Measurements from ENCODE around the gene GCSAM.

Gene GCSAM

DNA sequence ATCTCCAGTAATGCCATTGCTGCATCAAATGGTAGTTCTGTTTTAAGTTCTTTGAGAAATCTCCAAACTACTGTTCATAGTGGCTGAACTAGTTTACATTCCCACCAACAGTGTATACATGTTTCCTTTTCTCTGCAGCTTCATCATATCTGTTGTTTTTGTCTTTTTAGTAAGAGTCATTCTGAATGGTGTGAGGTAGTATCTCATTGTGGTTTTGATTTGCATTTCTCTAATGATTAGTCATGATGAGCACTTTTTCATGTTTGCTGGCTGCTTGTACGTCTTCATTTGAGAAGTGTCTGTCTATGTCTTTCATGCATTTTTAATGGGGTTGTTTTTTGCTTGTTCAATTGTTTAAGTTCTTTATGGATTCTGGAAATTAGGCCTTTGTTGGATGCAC is 10.2 kb upstream of the GCSAM start:
- H3K4ac ChIP-seq (ENCODE audit: low read depth in 1 of 2, low read length in 2 of 2): no peak overlapping the region
- no peak overlapping the region for H3K4me3 ChIP-seq (ENCODE audit: insufficient read depth in 1 of 2, low read depth in 1 of 2, low read length in 2 of 2)
- H3K27me3 ChIP-seq (ENCODE audit: control insufficient read depth in 1 of 2, insufficient read depth in 1 of 2, low read length in 2 of 2): no peaks in the 10 kb centered on the region
- no peak overlapping the region for H3K4me2 ChIP-seq (ENCODE audit: low read length, poor library complexity, severe bottlenecking)
- no peaks in the 10 kb centered on the region for H3K79me1 ChIP-seq (replicated peaks; ENCODE audit: low read length, poor library complexity, severe bottlenecking)
- no peak overlapping the region for H3K23ac ChIP-seq (ENCODE audit: low read length in 2 of 2)
- no peak overlapping the region for H3K9ac ChIP-seq (ENCODE audit: low read length)
- H2AK5ac ChIP-seq (ENCODE audit: low read length, severe bottlenecking): no peak overlapping the region
- H3K9me3 ChIP-seq (ENCODE audit: control insufficient read depth, low read length): peaks cover 15% of the 10 kb centered on the region
- no peak overlapping the region for H2BK12ac ChIP-seq (ENCODE audit: low read length in 2 of 2)
- no peak overlapping the region for H3K14ac ChIP-seq (ENCODE audit: low read length in 2 of 2)
- no peak overlapping the region for H3K18ac ChIP-seq (ENCODE audit: low read depth in 1 of 2, low read length in 2 of 2)
- H2AFZ ChIP-seq (ENCODE audit: low read depth, low read length): no peak overlapping the region
- no peak overlapping the region for H2BK120ac ChIP-seq (ENCODE audit: low read depth, low read length)
- WGBS: 63% methylated on average over 1 of the region's 1 CpG
- DNase-seq: peak; percentile 36
- no peak overlapping the region for H2BK15ac ChIP-seq (ENCODE audit: low read depth, poor library complexity, severe bottlenecking)
- no peaks in the 10 kb centered on the region for H3K36me3 ChIP-seq (ENCODE audit: control insufficient read depth in 1 of 2, insufficient read depth in 2 of 2, low read depth in 1 of 2, low read length in 2 of 2)
- H3K4me1 ChIP-seq (ENCODE audit: control insufficient read depth, insufficient read depth, low read depth, low read length): no peaks in the 10 kb centered on the region
- no peak overlapping the region for H2BK5ac ChIP-seq (ENCODE audit: low read depth, low read length, poor library complexity, severe bottlenecking)
- H4K8ac ChIP-seq (ENCODE audit: low read length): no peak overlapping the region
- no peak overlapping the region for H3K27ac ChIP-seq (ENCODE audit: low read length, poor library complexity, severe bottlenecking)
- no peak overlapping the region for H4K91ac ChIP-seq (ENCODE audit: low read length)

DNA sequence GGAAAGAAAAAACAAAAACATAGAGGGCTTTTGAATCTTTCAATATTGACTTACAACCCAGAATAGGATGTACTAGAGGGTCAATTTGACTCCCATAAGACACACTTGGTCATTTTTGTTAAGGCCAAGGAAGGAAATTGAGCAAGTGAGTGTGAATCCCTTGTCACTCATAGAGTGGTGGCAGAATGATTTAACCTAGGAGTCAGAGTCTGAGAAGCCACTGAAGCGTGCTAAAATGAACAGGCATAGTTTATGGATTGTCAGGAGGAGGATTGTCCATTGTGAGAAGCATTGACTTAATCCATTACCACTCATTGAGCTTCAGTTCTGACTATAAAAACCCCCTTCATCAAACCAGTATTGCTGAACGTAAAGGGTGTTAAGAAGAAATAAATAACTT is 8.2 kb upstream of the GCSAM start:
- no peaks in the 10 kb centered on the region for H3K79me1 ChIP-seq (replicated peaks; ENCODE audit: low read length, poor library complexity, severe bottlenecking)
- H3K27ac ChIP-seq (ENCODE audit: low read length, poor library complexity, severe bottlenecking): no peak overlapping the region
- H2BK15ac ChIP-seq (ENCODE audit: low read depth, poor library complexity, severe bottlenecking): no peak overlapping the region
- no peak overlapping the region for H3K14ac ChIP-seq (ENCODE audit: low read length in 2 of 2)
- H2BK120ac ChIP-seq (ENCODE audit: low read depth, low read length): no peak overlapping the region
- no peaks in the 10 kb centered on the region for H3K36me3 ChIP-seq (ENCODE audit: control insufficient read depth in 1 of 2, insufficient read depth in 2 of 2, low read depth in 1 of 2, low read length in 2 of 2)
- no peaks in the 10 kb centered on the region for H3K27me3 ChIP-seq (ENCODE audit: control insufficient read depth in 1 of 2, insufficient read depth in 1 of 2, low read length in 2 of 2)
- H2AK5ac ChIP-seq (ENCODE audit: low read length, severe bottlenecking): no peak overlapping the region
- WGBS: no CpG with 5 or more reads among the region's 2 CpGs
- no peak overlapping the region for H4K91ac ChIP-seq (ENCODE audit: low read length)
- no peak overlapping the region for H3K23ac ChIP-seq (ENCODE audit: low read length in 2 of 2)
- H2BK12ac ChIP-seq (ENCODE audit: low read length in 2 of 2): no peak overlapping the region
- H3K4me3 ChIP-seq (ENCODE audit: insufficient read depth in 1 of 2, low read depth in 1 of 2, low read length in 2 of 2): no peak overlapping the region
- no peak overlapping the region for H3K9ac ChIP-seq (ENCODE audit: low read length)
- H3K4ac ChIP-seq (ENCODE audit: low read depth in 1 of 2, low read length in 2 of 2): no peak overlapping the region
- no peaks in the 10 kb centered on the region for H3K4me1 ChIP-seq (ENCODE audit: control insufficient read depth, insufficient read depth, low read depth, low read length)
- no peak overlapping the region for H3K4me2 ChIP-seq (ENCODE audit: low read length, poor library complexity, severe bottlenecking)
- peaks cover 3% of the 10 kb centered on the region for H3K9me3 ChIP-seq (ENCODE audit: control insufficient read depth, low read length)
- DNase-seq: no peak
- H4K8ac ChIP-seq (ENCODE audit: low read length): no peak overlapping the region
- H2AFZ ChIP-seq (ENCODE audit: low read depth, low read length): no peak overlapping the region
- H2BK5ac ChIP-seq (ENCODE audit: low read depth, low read length, poor library complexity, severe bottlenecking): no peak overlapping the region
- no peak overlapping the region for H3K18ac ChIP-seq (ENCODE audit: low read depth in 1 of 2, low read length in 2 of 2)

DNA sequence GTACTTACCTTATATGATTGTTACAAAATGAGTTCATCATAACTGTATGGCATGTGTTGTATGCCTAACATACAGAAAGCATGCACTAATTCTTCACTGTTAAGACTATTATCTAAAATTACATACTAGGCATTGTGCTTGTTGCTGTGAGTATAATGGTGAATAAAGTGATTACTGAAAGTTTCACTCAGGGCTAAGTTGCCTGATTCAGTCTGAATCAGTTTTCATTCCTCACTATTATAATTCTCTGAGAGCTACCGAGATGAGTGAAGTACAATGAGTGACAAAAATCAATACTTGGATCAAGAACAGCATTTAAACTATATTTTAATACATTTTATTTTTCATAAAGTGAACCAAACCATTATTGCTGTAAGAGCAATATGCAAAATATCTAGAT is 7.5 kb upstream of the GCSAM start:
- no peaks in the 10 kb centered on the region for H3K4me1 ChIP-seq (ENCODE audit: control insufficient read depth, insufficient read depth, low read depth, low read length)
- no peak overlapping the region for H2BK12ac ChIP-seq (ENCODE audit: low read length in 2 of 2)
- no peak overlapping the region for H2AFZ ChIP-seq (ENCODE audit: low read depth, low read length)
- no peak overlapping the region for H2BK15ac ChIP-seq (ENCODE audit: low read depth, poor library complexity, severe bottlenecking)
- no CpG with 5 or more reads among the region's 1 CpG for WGBS
- no peak overlapping the region for H3K18ac ChIP-seq (ENCODE audit: low read depth in 1 of 2, low read length in 2 of 2)
- no peaks in the 10 kb centered on the region for H3K79me1 ChIP-seq (replicated peaks; ENCODE audit: low read length, poor library complexity, severe bottlenecking)
- no peak overlapping the region for H2BK120ac ChIP-seq (ENCODE audit: low read depth, low read length)
- peaks cover 3% of the 10 kb centered on the region for H3K9me3 ChIP-seq (ENCODE audit: control insufficient read depth, low read length)
- H3K9ac ChIP-seq (ENCODE audit: low read length): no peak overlapping the region
- H2AK5ac ChIP-seq (ENCODE audit: low read length, severe bottlenecking): no peak overlapping the region
- no peak overlapping the region for H4K8ac ChIP-seq (ENCODE audit: low read length)
- H3K36me3 ChIP-seq (ENCODE audit: control insufficient read depth in 1 of 2, insufficient read depth in 2 of 2, low read depth in 1 of 2, low read length in 2 of 2): no peaks in the 10 kb centered on the region
- H3K4me3 ChIP-seq (ENCODE audit: insufficient read depth in 1 of 2, low read depth in 1 of 2, low read length in 2 of 2): no peak overlapping the region
- no peak overlapping the region for H4K91ac ChIP-seq (ENCODE audit: low read length)
- no peak overlapping the region for H2BK5ac ChIP-seq (ENCODE audit: low read depth, low read length, poor library complexity, severe bottlenecking)
- no peak overlapping the region for H3K14ac ChIP-seq (ENCODE audit: low read length in 2 of 2)
- no peak overlapping the region for H3K27ac ChIP-seq (ENCODE audit: low read length, poor library complexity, severe bottlenecking)
- no peaks in the 10 kb centered on the region for H3K27me3 ChIP-seq (ENCODE audit: control insufficient read depth in 1 of 2, insufficient read depth in 1 of 2, low read length in 2 of 2)
- H3K4me2 ChIP-seq (ENCODE audit: low read length, poor library complexity, severe bottlenecking): no peak overlapping the region
- no peak overlapping the region for H3K23ac ChIP-seq (ENCODE audit: low read length in 2 of 2)
- no peak for DNase-seq
- H3K4ac ChIP-seq (ENCODE audit: low read depth in 1 of 2, low read length in 2 of 2): no peak overlapping the region

DNA sequence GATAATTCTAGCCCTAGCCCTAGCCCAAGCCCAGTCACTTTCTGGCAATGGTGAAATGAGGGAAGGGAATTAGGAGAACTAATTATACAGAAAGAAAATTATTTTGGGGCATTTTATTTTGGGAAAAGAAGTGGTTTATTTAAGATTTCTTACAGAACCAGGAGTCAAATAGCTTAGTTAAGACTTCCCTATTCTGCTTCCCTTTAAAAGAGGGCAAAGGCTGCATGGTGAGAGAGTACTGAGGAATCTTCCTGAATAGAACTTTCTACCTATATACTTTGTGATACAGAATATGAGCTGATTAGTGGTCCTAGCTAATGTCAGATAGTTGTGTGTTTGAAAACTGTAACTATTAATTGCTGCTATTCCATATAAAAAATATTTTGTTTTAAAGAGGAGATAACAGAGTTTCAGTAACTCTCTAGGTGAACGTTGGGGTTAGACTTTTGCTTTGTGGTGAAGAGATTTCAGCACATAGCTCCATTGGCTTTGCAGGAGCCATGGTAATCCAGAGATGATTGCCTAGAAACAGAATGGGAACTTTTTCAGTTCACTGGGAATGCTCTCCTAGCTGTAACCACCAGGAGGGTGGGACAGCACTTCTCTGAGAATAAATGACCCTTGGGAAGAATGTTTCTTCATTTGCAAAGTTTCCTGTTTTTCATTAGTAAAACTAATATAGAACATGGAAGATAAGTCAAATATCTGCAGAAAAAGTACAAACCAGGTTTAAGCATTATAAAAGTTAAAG is 5.3 kb upstream of the GCSAM start:
- no peak overlapping the region for H4K91ac ChIP-seq (ENCODE audit: low read length)

More for the DNA sequence above, 5.3 kb upstream of the GCSAM start:
- no peaks in the 10 kb centered on the region for H3K36me3 ChIP-seq (ENCODE audit: control insufficient read depth in 1 of 2, insufficient read depth in 2 of 2, low read depth in 1 of 2, low read length in 2 of 2)
- H2AK5ac ChIP-seq (ENCODE audit: low read length, severe bottlenecking): no peak overlapping the region
- H3K4ac ChIP-seq (ENCODE audit: low read depth in 1 of 2, low read length in 2 of 2): no peak overlapping the region
- WGBS: 67% methylated on average over 1 of the region's 1 CpG
- H2AFZ ChIP-seq (ENCODE audit: low read depth, low read length): no peak overlapping the region
- H3K9me3 ChIP-seq (ENCODE audit: control insufficient read depth, low read length): no peaks in the 10 kb centered on the region
- H3K23ac ChIP-seq (ENCODE audit: low read length in 2 of 2): no peak overlapping the region
- no peak overlapping the region for H2BK120ac ChIP-seq (ENCODE audit: low read depth, low read length)
- no peak overlapping the region for H2BK15ac ChIP-seq (ENCODE audit: low read depth, poor library complexity, severe bottlenecking)
- H2BK12ac ChIP-seq (ENCODE audit: low read length in 2 of 2): no peak overlapping the region
- no peak overlapping the region for H3K9ac ChIP-seq (ENCODE audit: low read length)
- H3K79me1 ChIP-seq (replicated peaks; ENCODE audit: low read length, poor library complexity, severe bottlenecking): no peaks in the 10 kb centered on the region
- DNase-seq: no peak
- H3K14ac ChIP-seq (ENCODE audit: low read length in 2 of 2): no peak overlapping the region
- no peak overlapping the region for H2BK5ac ChIP-seq (ENCODE audit: low read depth, low read length, poor library complexity, severe bottlenecking)
- H3K27ac ChIP-seq (ENCODE audit: low read length, poor library complexity, severe bottlenecking): no peak overlapping the region
- no peak overlapping the region for H3K18ac ChIP-seq (ENCODE audit: low read depth in 1 of 2, low read length in 2 of 2)
- H3K4me1 ChIP-seq (ENCODE audit: control insufficient read depth, insufficient read depth, low read depth, low read length): no peaks in the 10 kb centered on the region
- H3K4me3 ChIP-seq (ENCODE audit: insufficient read depth in 1 of 2, low read depth in 1 of 2, low read length in 2 of 2): no peak overlapping the region
- no peak overlapping the region for H3K4me2 ChIP-seq (ENCODE audit: low read length, poor library complexity, severe bottlenecking)
- H3K27me3 ChIP-seq (ENCODE audit: control insufficient read depth in 1 of 2, insufficient read depth in 1 of 2, low read length in 2 of 2): no peaks in the 10 kb centered on the region
- H4K8ac ChIP-seq (ENCODE audit: low read length): no peak overlapping the region

Data from mesenchymal stem cell (in vitro differentiated cells and primary cell).